Body of pancreas (tissue), 4 donors: ENCODE results near the gene ATXN1. TPM values are rescaled to one million over a fixed set of nuclear protein-coding genes. Genes with fewer than 3 reads are reported as not detected.

ENCODE experiments used
- ATAC-seq: fragments of 150-250 bp; one replicate; pipeline ENCODE4 v1.9.1; 2016
- DNase-seq, 4 donors: peaks; one replicate each; pipeline ENCODE4 v3.0.0-alpha.2; 2019
- H3K27ac ChIP-seq, 4 donors: fragments of 200-600 bp; sonication (generic); 1 replicate in 3 of 4; 2 replicates in 1 of 4; pipeline versions ENCODE4 v1.5.1 to v1.6.1; 2016 to 2019; ENCODE audit warnings: mild to moderate bottlenecking in 1 of 4, mixed read lengths in 1 of 4, moderate library complexity in 1 of 4
- H3K27me3 ChIP-seq, 2 donors: fragments of 200-600 bp; sonication (generic); one replicate each; pipeline ENCODE4 v1.6.0; 2016; ENCODE audit warnings: mild to moderate bottlenecking in 1 of 2
- H3K36me3 ChIP-seq, 2 donors: fragments of 200-600 bp; sonication (generic); replicated peaks in 1 of 2; 2 replicates each; pipeline ENCODE4 v1.5.1; 2016; ENCODE audit warnings: low read depth in 2 of 2; ENCODE audit not compliant: insufficient read depth in 1 of 2
- H3K4me1 ChIP-seq: fragments of 200-600 bp; sonication (generic); one replicate; pipeline ENCODE4 v1.6.0; 2016
- H3K4me3 ChIP-seq, 2 donors: fragments of 200-600 bp; sonication (generic); 1 replicate in 1 of 2; 2 replicates in 1 of 2; pipeline ENCODE4 v1.5.1; 2016 to 2019
- H3K9me3 ChIP-seq, 3 donors: fragments of 200-600 bp; sonication (generic); 1 replicate in 2 of 3; 2 replicates in 1 of 3; pipeline ENCODE4 v1.5.1; 2016
- CTCF ChIP-seq, 7 experiments: fragments of 450-650 bp in 4 of 7; fragments of 200-600 bp in 3 of 7; sonication (generic) in 3 of 7; IDR thresholded peaks; one replicate each; pipeline ENCODE4 v1.5.1; 2016 to 2019; ENCODE audit warnings: antibody characterized with exemption in 7 of 7
- POLR2A ChIP-seq, 3 donors: fragments of 450-650 bp; IDR thresholded peaks; one replicate each; pipeline ENCODE4 v1.6.1; 2016; ENCODE audit warnings: antibody characterized with exemption in 3 of 3, mild to moderate bottlenecking in 2 of 3
- WGBS, 2 donors: methylation state at CpG; one replicate each; pipeline ENCODE4 v1.1.5; 2017; 5-methylcytosine and 5-hydroxymethylcytosine counted together
- intact Hi-C: fragments of 100-400 bp; cut with DNase I; formaldehyde crosslinking; loops from one replicate; pipeline ENCODE4 v1.15.1; 2023
- total RNA-seq, 2 donors: library from RNA; depleted of rRNA; stranded (reverse); fragments of >200 nt; gene quantifications; one replicate each; pipeline ENCODE4 v1.1.0, GENCODE V29; 2016

The ATXN1 gene
- total RNA-seq, 2 donors from 2014 or later, result 24.6 to 24.7 TPM

- Histone ChIP-seq H3K4me1 (peaks cover 13% of the 10 kb centered on the region), H3K27me3 (no peaks in the 10 kb centered on the region), H3K9me3 (no peaks in the 10 kb centered on the region), H3K27ac (no peak overlapping the region), H3K36me3 (no peaks in the 10 kb centered on the region), H3K4me3 (no peak overlapping the region)
- TF ChIP-seq CTCF (IDR thresholded peaks at IDR 0.05) (no peak), POLR2A (IDR thresholded peaks at IDR 0.05) (no peak)
- WGBS, 2 donors, result 82 to 86% methylated on average over 2 of the region's 2 CpGs
- DNase-seq (no peak), ATAC-seq (no peak)
- intact Hi-C loops, result no loop called here
Observed at GRCh38 chr6:16564436-16564835, 196.8 kb downstream of the ATXN1 start.

- DNase-seq, result no peak
- peaks cover 8% of the 10 kb centered on the region for H3K4me1 ChIP-seq
- WGBS, 2 donors, result 86 to 96% methylated on average over 10 of the region's 10 CpGs
- H3K27me3 ChIP-seq, result no peaks in the 10 kb centered on the region
- no peaks in the 10 kb centered on the region for H3K36me3 ChIP-seq
- intact Hi-C loops, result no loop called here
- no peaks in the 10 kb centered on the region for H3K9me3 ChIP-seq
- ATAC-seq, result no peak
- TF ChIP-seq CTCF (IDR thresholded peaks at IDR 0.05), result no peak
- H3K27ac ChIP-seq, result no peak overlapping the region
- H3K4me3 ChIP-seq, result no peak overlapping the region
Observed at GRCh38 chr6:16563628-16564240, 197.5 kb downstream of the ATXN1 start.

- no peak overlapping the region for H3K4me3 ChIP-seq
- H3K9me3 ChIP-seq, result no peaks in the 10 kb centered on the region
- TF ChIP-seq CTCF (IDR thresholded peaks at IDR 0.05) (no peak), POLR2A (IDR thresholded peaks at IDR 0.05) (no peak)
- 64 to 98% methylated on average over 2 of the region's 2 CpGs for WGBS, 2 donors
- intact Hi-C loops, result no loop called here
- H3K27ac ChIP-seq, result no peak overlapping the region
- ATAC-seq (no peak), DNase-seq (no peak)
- H3K36me3 ChIP-seq, result no peaks in the 10 kb centered on the region
- H3K27me3 ChIP-seq, result no peaks in the 10 kb centered on the region
- H3K4me1 ChIP-seq, result no peaks in the 10 kb centered on the region
Observed at GRCh38 chr6:16562498-16562897, 198.8 kb downstream of the ATXN1 start.

- no peak for TF ChIP-seq POLR2A (IDR thresholded peaks at IDR 0.05)
- no peak for TF ChIP-seq CTCF (IDR thresholded peaks at IDR 0.05)
- ATAC-seq (no peak), DNase-seq (no peak)
- H3K4me1 ChIP-seq, result no peaks in the 10 kb centered on the region
- 71 to 84% methylated on average over 4 of the region's 4 CpGs for WGBS, 2 donors
- no peaks in the 10 kb centered on the region for H3K27me3 ChIP-seq
- intact Hi-C loops, result no loop called here
- no peak overlapping the region for H3K4me3 ChIP-seq
- no peaks in the 10 kb centered on the region for H3K36me3 ChIP-seq
- H3K27ac ChIP-seq, result no peak overlapping the region
- no peaks in the 10 kb centered on the region for H3K9me3 ChIP-seq
Observed at GRCh38 chr6:16559071-16559470, 202.2 kb downstream of the ATXN1 start.

GRCh38 chr6:16555550-16555949 lies 205.7 kb downstream of the ATXN1 start:
- Histone ChIP-seq H3K27me3 (no peaks in the 10 kb centered on the region), H3K9me3 (no peaks in the 10 kb centered on the region), H3K4me3 (no peak overlapping the region), H3K4me1 (no peaks in the 10 kb centered on the region), H3K27ac (no peak overlapping the region), H3K36me3 (no peaks in the 10 kb centered on the region)
- intact Hi-C loops, result no loop called here
- no peak for DNase-seq
- ATAC-seq, result no peak
- TF ChIP-seq CTCF (IDR thresholded peaks at IDR 0.05), result no peak
- TF ChIP-seq POLR2A (IDR thresholded peaks at IDR 0.05), result no peak
- WGBS, 2 donors, result 95 to 98% methylated on average over 3 of the region's 3 CpGs
